DND-41 (cell line): Measurements from ENCODE around the gene ABCB4.

ENCODE experiments used
- EZH2 ChIP-seq: IDR thresholded peaks from 3 replicates; pipeline ENCODE4 v1.6.1; 2012; ENCODE audit warnings: borderline replicate concordance, low read depth, mild to moderate bottlenecking, moderate library complexity, low read length, inconsistent platforms; ENCODE audit not compliant: severe bottlenecking
- TF ChIP-seq, protein P1 (sequence below): IDR thresholded peaks from 2 replicates; pipeline ENCODE4 v1.5.1; 2012; ENCODE audit warnings: borderline replicate concordance, low read length, moderate library complexity, mild to moderate bottlenecking; ENCODE audit not compliant: poor library complexity, severe bottlenecking; ENCODE audit errors: extremely low read depth

- no peak for TF ChIP-seq EZH2
- TF ChIP-seq, protein P1, sequence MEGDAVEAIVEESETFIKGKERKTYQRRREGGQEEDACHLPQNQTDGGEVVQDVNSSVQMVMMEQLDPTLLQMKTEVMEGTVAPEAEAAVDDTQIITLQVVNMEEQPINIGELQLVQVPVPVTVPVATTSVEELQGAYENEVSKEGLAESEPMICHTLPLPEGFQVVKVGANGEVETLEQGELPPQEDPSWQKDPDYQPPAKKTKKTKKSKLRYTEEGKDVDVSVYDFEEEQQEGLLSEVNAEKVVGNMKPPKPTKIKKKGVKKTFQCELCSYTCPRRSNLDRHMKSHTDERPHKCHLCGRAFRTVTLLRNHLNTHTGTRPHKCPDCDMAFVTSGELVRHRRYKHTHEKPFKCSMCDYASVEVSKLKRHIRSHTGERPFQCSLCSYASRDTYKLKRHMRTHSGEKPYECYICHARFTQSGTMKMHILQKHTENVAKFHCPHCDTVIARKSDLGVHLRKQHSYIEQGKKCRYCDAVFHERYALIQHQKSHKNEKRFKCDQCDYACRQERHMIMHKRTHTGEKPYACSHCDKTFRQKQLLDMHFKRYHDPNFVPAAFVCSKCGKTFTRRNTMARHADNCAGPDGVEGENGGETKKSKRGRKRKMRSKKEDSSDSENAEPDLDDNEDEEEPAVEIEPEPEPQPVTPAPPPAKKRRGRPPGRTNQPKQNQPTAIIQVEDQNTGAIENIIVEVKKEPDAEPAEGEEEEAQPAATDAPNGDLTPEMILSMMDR: no peak
Measured at GRCh38 chr7:87459941-87460340, 15.5 kb downstream of the ABCB4 start.
